Fibroblast of skin of left biceps (primary cell): ENCODE data around the gene MRGPRX3.
"Not testable (repeated sequence)": the region's sequence is repeated elsewhere in the genome, so short reads cannot be mapped to it uniquely, and the experiment has no call there.

Source experiments
- DNase-seq, 2 experiments: peaks; one replicate each; pipeline ENCODE4 v3.0.0-alpha.2; 2013; ENCODE audit warnings: low read depth in 2 of 2

The MRGPRX3 gene

DNA sequence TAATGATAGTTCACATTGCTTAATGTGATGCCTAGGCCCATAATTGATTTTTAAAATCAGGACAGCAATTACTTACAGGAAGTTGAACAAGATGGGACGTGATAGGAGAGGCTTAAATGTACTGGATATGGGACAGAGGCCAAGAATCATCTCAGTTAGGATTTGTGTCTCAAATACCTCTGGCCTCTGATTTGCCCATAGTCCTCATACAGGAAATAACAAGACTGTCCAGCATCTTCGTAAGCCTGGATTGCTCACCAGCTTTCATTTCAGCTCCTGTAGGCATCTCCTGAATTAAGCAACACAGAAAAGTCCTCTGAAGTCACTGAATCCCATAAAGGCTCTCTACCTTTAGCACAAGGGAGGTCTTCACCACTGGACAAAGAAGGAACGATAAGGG lies at the start of gene MRGPRX3:
Gene MRGPRX3 (plus strand): TSS at position 231 of the 400 bp plus-strand sequence. CDS start 4,632 bp downstream, outside the sequence.
- DNase-seq: no peak

DNA sequence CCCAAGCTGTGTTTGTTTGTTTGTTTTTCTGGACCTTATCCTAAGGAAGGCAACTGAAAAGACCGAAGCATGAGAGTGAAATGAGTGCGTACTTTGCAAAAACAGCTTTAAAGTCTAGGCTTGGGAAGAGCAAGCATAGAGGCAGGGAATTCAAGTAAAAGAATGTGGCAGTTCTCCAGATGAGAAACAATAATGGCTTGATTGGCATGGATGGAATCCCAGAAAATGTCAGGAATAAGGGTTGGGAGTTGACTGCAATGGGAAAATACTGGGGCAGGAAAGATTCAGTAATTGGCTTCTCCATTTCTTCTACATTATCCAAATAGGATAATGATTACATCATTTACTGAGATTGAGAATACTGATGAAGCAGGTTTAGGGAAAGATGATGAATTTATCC lies 44.0 kb upstream of the MRGPRX3 start:
- DNase-seq: peak in 1 of 2 experiments; percentile 1

GRCh38 chr11:18088966-18089365 lies 43.4 kb upstream of the MRGPRX3 start:
- DNase-seq: no peak

GRCh38 chr11:18091731-18092130 lies 40.6 kb upstream of the MRGPRX3 start:
- no peak for DNase-seq

DNA sequence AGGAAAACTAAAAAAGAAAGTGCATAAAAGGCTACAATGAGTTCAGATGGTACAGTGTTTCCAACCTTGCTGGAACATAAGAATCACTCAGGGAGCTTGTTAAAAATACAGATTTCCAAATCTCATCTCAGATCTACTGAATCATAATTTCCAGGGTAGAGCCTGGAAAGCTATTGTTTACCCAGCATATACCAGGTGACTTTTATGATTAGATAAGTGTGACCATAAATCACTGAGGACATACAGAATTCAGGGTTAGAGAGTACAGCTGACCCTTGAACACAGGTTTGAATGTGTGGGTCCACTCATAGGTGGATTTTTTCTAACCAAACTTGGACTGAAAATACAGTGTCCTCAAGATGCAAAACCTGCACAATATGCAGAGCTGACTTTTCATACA lies 38.4 kb upstream of the MRGPRX3 start:
- DNase-seq: no peak

DNA sequence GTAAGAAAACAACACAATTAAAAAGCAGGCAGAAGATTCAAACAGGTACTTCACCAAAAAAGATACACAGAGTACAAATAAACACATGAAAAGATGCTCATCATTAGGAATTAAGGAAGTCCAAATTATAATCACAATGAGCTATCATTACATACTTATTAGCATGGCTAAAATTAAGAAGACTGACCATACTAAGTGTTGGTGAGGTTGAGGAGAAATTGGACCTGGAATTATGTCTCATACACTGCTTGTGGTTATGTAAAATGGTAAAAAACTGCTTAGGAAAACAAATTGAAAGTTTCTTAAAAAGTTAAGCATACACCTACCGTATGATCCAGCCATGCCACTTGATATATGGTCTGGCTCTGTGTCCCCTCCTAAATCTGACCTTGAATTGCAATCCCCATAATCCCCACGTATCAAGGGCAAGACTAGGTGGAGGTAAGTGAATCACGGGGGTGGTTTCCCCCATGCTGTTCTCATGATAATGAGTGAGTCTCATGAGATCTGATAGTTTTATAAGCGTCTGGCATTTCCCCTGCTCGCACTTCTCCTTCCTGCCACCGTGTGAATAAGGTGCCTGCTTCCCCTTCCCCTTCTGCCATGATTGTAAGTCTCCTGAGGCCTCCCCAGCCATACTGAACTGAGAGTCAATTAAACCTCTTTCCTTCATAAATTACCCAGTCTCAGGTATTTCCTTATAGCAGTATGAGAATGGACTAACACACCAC lies 31.3 kb upstream of the MRGPRX3 start:
- no peak for DNase-seq

DNA sequence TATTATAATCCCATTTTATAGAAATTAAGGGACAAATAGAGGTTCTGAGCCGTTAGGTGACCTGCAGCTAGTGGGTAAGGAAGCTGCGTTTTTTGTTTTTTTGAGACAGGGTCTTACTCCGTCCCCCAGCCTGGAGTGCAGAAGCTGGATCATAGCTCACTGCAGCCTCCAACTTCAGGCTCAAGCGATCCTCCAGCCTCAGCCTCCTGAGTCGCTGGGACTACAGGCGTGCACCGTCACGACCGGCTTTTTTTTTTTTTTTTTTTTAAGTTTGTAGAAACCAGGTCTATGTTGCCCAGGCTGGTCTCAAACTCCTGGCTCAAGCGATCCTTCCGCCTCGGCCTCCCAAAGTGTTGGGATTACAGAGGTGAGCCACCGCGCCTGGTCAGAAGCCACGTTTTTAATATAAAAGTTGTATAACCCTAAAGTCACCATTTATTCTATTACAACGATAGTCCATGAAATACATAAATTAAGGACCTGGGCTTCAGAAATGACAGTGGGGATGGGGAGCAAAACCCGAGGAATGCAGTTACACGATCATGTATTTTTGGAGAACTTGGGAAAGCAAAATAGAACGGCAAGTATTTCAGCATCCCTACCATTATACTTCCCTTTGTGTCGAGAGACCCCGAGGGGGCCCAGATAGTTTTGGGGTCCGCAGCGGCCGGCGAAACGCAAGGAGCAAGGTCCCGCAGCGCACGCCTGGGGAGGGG lies 27.1 kb upstream of the MRGPRX3 start:
- no peak for DNase-seq

- peak; percentile 50 for DNase-seq
Measured at GRCh38 chr11:18105802-18106574, 26.4 kb upstream of the MRGPRX3 start, which contains the start of gene SAAL1. SAAL1 (minus strand) TSS chr11:18106082; CDS start chr11:18106041, 41 bp downstream.

- no peak for DNase-seq
Measured at GRCh38 chr11:18106688-18107087, 25.7 kb upstream of the MRGPRX3 start.

DNA sequence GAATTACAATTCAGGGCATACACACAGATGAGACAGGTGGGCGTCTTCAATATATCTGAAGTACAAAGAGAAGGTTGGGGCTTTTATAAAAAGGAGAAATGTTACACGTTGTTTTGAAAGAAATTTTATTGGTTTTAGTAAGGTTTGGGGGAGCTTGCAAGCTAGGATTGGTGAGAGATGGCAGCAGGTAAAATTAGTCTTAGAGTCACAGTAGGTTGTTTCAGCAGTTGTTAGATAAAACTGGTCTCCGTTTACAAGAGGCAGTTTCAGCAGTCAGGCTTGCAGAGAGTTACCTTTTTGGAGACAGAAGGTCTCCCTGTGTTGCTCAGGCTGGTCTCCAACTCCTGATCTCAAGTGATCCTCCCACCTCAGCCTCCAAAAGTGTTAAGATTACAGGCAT lies 24.1 kb upstream of the MRGPRX3 start:
- DNase-seq: no peak

DNA sequence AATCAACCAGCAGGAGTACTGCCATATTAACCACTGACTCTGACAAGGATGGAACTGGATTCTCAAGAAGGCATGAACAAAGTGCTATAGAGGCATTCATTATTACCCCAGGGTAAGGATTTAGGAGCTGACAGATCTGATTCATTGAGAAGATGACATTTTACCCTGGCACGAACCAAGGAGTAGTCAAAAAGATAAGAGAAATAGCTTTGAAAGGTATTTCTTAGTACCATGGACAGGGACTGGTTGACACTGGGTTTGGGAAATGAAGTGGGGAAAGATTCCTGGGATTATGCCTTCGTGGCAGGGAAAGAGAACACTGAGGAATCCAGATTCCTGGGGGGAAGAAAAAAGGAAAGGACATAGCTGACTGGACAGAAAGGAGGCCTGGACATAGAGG lies 21.4 kb upstream of the MRGPRX3 start:
- DNase-seq: no peak

DNA sequence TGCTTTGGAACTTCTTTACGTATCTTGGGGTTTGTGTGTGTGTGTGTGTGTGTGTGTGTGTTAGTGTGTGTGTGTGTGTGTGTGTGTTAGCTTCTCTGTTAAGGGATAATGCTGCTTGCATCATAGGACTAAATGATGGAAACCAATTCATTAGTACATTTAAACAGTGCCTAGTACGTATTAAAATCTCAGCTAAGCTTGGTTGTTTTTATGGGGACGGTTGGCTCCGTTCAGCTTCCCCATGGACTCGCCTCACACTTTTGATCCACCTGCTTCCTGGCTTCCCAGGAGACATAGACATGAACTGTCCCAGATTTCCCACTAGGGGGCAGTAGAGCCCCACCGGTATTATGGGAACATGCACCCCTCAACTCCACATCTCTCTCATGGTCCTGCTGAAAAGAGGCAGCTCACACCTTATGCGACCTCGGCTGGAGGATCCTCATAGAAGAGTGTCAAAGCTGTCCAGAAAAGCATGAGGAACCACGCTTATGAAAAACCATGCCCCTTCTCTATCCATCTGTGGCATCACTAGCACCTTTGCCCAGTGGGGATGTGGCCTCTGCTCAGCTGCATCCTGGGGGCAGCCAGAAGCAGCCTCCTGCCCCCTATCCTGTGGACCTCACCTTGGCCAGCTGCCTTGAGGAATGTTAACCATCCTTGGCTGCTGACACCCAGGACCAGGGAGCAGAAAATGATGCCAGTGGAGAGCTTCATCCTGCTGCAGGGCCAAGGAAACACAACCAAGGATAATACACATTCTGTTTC lies 16.8 kb upstream of the MRGPRX3 start:
- peak; percentile 8 for DNase-seq

GRCh38 chr11:18121331-18121828 lies 11.0 kb upstream of the MRGPRX3 start:
- DNase-seq: not testable (repeated sequence)

DNA sequence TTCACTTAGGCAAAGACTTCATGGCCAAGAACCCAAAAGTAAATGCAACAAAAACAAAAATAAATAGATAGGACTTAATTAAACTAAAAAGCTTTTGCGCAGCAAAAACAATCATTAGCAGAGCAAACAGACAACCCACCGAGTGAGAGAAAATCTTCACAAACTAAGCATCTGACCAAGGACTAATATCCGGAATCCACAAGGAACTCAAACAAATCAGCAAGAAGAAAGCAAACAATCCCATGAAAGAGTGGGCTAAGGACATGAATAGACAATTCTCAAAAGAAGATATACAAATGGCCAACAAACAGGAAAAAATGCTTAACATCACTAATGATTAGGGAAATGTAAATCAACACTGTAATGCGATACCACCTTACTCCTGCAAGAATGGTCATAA lies 1.3 kb upstream of the MRGPRX3 start:
- DNase-seq: not testable (repeated sequence)

GRCh38 chr11:18135308-18135707 lies 2.9 kb downstream of the MRGPRX3 start:
- no peak for DNase-seq

GRCh38 chr11:18137186-18137800 lies 4.9 kb downstream of the MRGPRX3 start:
- DNase-seq: no peak

GRCh38 chr11:18140145-18140544 lies 7.8 kb downstream of the MRGPRX3 start:
- no peak for DNase-seq

DNA sequence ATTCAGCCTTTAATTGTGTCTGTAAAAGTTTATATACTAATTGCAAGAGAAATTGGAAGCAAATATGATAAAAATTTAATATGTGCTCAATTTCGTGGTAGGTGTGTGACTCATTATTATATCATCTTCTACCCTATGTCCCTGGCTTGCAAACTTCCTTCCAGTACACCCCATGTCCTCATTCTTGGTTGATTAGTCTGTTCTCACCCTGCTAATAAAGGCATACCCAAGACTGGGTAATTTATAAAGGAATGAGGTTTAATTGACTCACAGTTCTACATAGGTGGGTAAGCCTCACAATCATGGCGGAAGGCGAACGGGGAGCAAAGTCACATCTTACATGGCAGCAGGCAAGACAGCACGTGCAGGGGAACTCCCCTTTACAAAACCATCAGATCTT lies 11.9 kb downstream of the MRGPRX3 start:
- no peak for DNase-seq

GRCh38 chr11:18145025-18145424 lies 12.7 kb downstream of the MRGPRX3 start:
- DNase-seq: no peak

GRCh38 chr11:18145837-18146236 lies 13.5 kb downstream of the MRGPRX3 start:
- DNase-seq: no peak

- no peak for DNase-seq
Measured at GRCh38 chr11:18151581-18151980, 19.2 kb downstream of the MRGPRX3 start.
